Raji (cell line): ENCODE data around the gene B4GALT2.
A peak's percentile ranks its signal among the peaks of the same experiment; 100 is the strongest.

Experiments
- POLR2A ChIP-seq: IDR thresholded peaks from 2 replicates; pipeline ENCODE4 v1.6.1; 2011; ENCODE audit warnings: low read depth, low read length, control low read depth; ENCODE audit not compliant: insufficient read depth

The B4GALT2 gene

DNA sequence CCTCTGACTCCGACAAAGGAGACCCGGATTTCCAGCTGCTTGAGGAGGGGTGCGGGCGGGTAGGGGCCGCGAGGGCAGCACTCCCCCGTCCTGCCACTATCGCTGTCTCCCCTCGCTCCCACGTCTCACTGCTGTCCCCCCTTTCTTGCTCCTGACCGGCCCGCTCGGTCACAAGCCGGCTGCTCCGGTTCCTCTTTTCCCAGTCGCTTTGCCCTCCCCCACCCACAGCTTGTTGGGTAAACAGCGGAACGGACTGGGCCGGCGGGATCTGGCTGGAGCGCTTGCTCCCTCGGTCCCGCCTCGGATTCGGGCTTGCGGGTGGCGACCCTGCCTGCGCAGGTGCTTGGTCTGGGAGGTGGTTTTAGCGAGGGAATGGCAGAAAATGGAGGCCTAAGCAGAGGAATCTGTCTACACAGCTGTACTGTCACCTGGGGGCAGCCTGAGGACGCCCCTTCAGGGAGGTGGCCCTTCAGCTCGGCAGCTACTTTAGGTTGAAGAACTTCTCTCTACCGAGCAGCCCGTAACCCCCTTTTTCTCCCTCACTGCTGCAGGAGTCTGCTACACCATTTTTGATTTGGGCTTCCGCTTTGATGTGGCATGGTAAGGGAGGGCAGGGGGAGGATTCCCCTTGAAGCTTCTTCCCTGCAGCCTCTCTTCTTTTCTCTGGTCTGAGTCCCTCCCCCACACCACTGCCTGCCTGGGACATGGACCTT is 3.6 kb upstream of the B4GALT2 start:
- TF ChIP-seq POLR2A, result no peak; the same call in 1 of the 2 replicates

DNA sequence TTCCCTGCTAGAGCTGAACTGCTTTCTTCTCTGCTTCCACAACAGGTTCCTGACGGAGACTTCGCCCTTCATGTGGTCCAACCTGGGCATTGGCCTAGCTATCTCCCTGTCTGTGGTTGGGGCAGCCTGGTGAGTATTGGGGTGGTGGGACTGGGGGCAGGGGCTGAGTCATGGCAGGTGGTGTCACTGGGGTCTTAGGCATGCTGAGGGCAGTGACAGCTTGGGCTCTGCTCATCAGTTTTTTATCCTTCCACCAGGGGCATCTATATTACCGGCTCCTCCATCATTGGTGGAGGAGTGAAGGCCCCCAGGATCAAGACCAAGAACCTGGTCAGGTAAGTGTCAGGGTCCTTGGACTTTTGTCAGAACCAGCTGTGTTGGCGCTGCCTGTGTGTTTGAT is 3.0 kb upstream of the B4GALT2 start:
- no peak for TF ChIP-seq POLR2A

DNA sequence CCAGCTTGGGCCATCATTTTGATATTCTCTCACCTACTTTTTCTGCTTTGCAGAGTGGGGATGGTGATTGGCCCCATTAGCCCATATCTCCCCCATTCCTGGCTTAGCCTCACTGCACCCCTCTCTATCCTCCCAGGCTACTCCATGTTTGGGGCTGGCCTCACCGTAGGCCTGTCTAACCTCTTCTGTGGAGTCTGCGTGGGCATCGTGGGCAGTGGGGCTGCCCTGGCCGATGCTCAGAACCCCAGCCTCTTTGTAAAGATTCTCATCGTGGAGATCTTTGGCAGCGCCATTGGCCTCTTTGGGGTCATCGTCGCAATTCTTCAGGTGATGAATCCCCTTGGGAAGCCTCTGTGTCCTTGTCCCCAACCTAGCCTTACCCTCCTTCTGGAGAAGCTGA is 2.1 kb upstream of the B4GALT2 start:
- TF ChIP-seq POLR2A, result no peak

DNA sequence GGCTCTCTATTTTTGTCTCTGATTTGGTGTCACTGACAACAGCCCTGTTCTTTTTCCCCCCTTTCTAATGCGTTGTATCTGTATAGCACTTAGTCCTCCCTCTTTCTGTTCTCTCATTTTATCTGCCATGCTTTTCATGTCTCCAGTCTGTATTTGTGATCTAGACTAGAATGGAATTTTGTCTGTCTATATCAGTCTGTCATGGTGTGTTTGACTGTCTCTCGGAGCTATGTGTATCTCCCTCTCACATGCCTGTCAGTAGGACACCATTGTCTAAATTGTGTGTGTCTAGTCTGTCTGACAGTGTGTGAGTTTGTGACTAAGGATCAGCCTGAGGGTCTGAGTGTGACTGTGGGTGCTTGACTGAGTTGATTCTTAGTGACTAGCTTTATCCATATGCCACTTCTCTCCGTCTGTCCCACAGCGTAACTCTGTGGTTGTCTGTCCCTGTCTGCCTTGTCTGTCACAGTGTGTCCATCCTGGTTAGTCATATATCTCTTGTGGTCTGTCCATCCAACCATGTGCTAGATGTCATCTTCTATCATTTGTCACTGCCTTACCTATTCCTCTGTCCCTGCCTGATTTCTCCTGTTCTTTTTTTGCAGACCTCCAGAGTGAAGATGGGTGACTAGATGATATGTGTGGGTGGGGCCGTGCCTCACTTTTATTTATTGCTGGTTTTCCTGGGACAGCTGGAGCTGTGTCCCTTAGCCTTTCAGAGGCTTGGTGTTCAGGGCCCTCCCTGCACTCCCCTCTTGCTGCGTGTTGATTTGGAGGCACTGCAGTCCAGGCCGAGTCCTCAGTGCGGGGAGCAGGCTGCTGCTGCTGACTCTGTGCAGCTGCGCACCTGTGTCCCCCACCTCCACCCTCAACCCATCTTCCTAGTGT is 1.4 kb upstream of the B4GALT2 start:
- peak; percentile 13 for TF ChIP-seq POLR2A

DNA sequence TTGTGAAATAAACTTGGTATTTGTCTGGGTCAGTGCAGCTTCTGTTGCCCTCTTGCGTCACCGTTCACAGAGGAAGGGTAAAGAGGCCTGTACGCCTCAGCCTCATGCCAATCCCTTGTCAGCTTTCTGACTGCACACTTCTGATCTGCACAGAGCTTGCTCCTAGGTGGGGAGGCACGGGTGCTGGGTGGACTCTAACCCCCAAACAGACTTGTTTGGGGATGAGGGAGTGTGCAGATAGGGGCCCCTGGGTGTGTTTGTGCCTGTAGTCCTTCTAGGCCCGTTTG is 803 bp upstream of the B4GALT2 start:
- peak; percentile 9; the same call in 1 of the 2 replicates for TF ChIP-seq POLR2A

DNA sequence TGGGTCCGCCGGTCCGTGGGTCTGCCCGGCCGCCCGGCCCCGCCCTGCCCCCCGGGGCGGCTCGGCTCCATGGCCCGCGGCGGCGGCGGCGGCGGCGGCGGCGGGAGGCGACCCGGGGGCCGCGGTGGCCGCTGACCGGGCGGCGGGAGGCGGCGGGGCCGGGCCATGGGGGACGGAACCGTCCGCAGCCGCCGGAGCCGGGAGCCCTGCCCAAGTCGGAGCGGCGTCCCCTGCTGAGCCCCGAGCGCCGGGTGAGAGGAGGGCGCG is 184 bp downstream of the B4GALT2 start:
- TF ChIP-seq POLR2A, result no peak; the same call in 1 of the 2 replicates

DNA sequence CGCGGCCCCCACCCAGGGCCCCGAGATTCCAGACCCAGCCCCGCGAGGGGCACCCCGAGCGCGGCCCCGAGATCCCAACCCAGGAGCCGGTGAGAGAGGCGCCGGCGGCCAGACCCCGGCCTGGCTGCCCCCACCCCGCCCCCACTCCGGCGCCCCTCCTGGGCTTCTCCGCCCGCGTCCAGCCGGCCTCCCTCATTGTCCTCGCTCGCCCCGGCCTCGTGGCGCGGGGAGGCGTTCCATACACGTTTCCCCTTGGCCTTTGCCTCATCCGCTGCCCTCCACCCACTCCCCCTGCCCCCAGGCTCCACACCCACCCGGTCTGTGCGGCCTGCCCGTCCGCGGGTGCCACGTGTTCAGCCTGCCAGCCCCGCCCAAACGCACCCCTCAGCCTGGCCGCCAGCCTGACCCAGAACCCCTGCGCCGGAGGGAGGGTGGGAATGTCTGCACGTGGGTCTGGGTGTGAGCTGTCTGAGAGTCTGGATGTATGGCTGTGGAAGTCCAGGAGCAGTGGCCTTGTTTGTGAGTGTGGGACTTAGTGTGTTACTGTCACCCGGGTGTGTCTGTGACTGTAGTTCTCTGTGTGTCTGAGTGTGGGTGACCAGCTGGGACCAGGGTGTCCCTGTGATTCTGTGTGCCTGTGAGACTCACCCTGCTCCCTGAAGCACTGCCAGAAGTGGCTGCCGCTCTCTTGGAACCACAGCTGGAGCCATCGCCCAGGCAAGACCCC is 681 bp downstream of the B4GALT2 start:
- peak; percentile 43 for TF ChIP-seq POLR2A

DNA sequence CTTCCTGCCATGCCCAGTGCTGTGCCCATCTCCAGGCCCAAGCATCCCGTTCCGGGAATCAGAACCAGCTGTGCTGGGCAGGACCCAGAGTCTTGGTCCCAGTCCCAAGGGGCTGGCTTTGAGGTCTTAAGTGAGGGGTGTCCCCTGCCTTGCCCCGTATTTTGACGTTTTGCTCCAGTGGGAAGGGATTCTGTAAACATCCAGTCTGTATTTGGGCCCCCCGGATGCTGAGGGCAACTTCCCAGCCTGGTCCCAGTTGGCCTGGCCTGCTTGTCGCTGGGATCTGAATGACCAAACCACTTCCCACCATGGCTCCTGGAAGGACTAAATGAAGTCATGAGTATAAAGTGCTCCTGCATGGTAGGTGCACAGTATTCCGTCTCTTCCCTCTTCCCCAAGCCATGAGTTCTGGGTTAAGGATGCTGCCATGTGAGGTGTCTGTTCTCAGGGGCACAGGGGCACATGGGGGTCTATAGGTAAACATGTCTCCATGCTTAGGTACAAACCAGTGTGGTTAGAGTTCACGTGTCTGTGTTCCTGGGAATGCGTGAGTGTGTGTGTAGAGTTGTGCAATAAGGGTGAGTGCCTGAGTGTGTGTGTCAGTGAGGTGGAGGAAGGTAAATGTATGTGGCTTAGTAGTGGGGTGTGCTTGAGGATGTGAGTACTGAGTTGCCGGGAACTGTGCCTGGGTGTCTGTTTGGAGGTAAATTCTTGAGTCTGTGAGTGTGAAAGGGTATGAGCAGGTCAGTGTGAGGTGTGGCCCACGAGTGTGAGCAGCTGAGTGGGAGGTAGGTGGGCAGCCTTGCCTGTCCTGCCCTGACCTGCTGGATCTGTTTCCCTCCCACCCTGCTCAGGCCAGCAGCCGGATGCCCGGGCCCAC is 1.5 kb downstream of the B4GALT2 start:
- no peak for TF ChIP-seq POLR2A

DNA sequence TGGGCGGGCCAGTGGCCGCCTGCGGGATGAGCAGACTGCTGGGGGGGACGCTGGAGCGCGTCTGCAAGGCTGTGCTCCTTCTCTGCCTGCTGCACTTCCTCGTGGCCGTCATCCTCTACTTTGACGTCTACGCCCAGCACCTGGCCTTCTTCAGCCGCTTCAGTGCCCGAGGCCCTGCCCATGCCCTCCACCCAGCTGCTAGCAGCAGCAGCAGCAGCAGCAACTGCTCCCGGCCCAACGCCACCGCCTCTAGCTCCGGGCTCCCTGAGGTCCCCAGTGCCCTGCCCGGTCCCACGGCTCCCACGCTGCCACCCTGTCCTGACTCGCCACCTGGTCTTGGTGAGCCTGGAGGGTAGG is 2.1 kb downstream of the B4GALT2 start:
- no peak for TF ChIP-seq POLR2A

DNA sequence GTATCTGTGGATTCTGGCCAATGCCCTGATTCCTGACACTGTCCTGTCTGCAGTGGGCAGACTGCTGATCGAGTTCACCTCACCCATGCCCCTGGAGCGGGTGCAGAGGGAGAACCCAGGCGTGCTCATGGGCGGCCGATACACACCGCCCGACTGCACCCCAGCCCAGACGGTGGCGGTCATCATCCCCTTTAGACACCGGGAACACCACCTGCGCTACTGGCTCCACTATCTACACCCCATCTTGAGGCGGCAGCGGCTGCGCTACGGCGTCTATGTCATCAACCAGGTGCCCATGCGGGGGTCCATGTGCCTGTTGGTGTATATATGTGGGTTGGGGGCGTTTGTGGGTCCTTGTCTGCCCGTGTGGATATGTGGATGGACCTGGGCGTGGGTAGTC is 2.6 kb downstream of the B4GALT2 start:
- TF ChIP-seq POLR2A, result no peak

DNA sequence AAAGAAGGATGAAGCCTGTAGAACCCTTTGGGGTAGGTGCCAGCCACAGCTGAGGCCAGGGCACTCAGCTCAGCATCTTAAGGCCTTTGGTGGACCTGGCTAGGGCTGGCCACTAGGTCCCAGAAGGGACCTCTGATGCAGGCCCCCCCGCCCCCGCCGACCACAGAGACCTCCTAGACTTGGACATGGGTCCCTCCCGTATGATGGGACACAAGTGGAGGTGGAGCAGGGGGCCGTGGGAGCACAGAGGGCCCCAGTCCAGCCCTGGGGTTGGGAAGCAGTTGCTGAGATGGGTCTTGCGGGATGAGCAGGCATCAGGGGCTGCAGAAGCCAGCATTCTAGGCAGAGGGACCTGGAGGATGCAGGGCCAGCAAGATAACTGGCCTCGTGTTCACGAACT is 3.2 kb downstream of the B4GALT2 start:
- TF ChIP-seq POLR2A, result no peak

DNA sequence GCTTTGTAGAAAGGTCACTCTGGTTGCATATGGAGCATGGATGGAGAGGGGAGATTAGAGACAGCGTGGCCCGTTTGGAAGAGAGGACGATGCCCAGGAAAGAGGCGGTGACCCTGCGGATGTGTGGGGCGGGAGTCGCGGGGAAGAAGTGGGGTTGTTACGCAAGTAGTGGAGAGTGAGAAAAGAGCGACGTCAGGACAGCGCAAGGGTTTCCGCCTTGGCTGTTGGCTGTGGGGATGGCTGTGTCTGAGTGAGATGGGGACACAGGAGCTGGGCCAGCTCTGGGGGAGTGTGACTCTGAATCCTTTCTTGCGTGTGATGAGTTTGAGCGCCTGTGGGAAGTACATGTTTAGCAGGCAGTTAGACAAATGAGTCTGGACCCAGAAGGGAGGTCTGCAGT is 3.8 kb downstream of the B4GALT2 start:
- TF ChIP-seq POLR2A, result no peak

DNA sequence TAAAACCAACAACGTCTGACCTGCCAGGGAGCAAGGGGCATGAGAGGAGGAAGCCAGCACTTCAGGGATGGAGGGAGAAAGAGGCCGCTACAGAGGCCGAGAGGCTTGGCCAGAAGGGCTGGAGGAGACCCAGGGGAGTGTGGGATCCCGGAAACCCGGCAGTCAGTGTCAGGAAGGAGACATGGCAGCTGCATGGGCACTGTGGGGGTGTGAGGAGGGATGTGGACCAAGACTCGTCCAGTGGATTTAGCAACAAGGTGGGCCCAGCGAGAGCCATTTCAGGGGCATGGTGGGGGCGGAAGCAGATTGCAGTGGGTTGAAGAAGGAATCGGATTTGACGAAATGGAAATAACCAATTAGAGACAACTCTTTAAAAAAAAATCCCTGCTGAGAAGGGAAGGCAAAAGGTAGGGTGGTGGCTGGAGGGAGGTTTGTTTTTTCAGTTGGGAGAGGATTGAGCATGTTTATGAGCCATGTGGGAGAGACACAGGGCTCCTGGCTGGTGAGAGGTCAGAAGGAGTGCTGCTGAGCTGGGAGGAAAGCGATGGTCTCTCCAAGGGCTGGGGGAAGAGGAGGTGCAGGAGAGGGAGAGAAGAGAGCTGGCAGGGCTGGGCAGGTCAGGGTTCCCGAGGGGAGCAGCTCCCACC is 4.4 kb downstream of the B4GALT2 start:
- no peak for TF ChIP-seq POLR2A

DNA sequence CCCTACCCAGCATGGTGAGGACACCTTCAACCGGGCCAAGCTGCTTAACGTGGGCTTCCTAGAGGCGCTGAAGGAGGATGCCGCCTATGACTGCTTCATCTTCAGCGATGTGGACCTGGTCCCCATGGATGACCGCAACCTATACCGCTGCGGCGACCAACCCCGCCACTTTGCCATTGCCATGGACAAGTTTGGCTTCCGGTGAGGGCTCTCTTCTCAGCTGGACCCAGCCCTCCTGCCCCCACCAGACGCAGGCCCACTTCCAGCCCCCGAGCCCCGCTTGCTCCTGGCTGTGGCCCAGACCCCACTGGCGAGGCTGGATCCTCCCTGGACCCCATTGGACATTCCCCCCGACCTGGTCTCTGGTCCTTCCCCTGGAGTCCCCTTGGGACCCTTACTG is 5.8 kb downstream of the B4GALT2 start:
- no peak for TF ChIP-seq POLR2A
